AG04449 (cell line): Measurements from ENCODE around the gene PDE3A.

ENCODE experiments used
- CTCF ChIA-PET: fragments of 350-600 bp; formaldehyde crosslinking; extraction: SDS; loops from one replicate; lab custom pipeline; 2021; ENCODE audit warnings: antibody characterized with exemption; lab: Yijun Ruan, JAX
- POLR2A ChIA-PET: fragments of 400-600, 350-600 bp; formaldehyde crosslinking; extraction: SDS; loops from one replicate; lab custom pipeline; 2020; ENCODE audit warnings: antibody characterized with exemption, inconsistent platforms; lab: Yijun Ruan, JAX
- DNase-seq: peaks from one replicate; pipeline ENCODE4 v3.0.0-alpha.2; 2010; ENCODE audit warnings: low read depth, low spot score
- H3K4me3 ChIP-seq: 2 replicates; pipeline ENCODE4 v1.5.1; 2011; ENCODE audit warnings: low read depth, mild to moderate bottlenecking, control low read depth, low read length
- CTCF ChIP-seq: IDR thresholded peaks from one replicate; pipeline ENCODE4 v1.5.1; 2011; ENCODE audit warnings: mild to moderate bottlenecking, moderate library complexity, low read length, control low read depth, inconsistent platforms; ENCODE audit not compliant: insufficient read depth; ENCODE audit errors: missing control alignments

Gene PDE3A

GRCh38 chr12:20572451-20572850 is 204.1 kb downstream of the PDE3A start:
- CTCF ChIA-PET, result no interaction called here
- POLR2A ChIA-PET, result no interaction called here
- TF ChIP-seq CTCF, result no peak
- H3K4me3 ChIP-seq, result no peak overlapping the region
- DNase-seq, result no peak

- ChIA-PET POLR2A (no interaction called here), CTCF (no interaction called here)
Measured at GRCh38 chr12:20576528-20576927, 208.2 kb downstream of the PDE3A start.

GRCh38 chr12:20577054-20577453 is 208.7 kb downstream of the PDE3A start:
- ChIA-PET CTCF (no interaction called here), POLR2A (no interaction called here)
- TF ChIP-seq CTCF, result no peak
- no peak for DNase-seq
- H3K4me3 ChIP-seq, result no peak overlapping the region

More at GRCh38 chr12:20576528-20576927, 208.2 kb downstream of the PDE3A start:
- no peak for DNase-seq
- H3K4me3 ChIP-seq, result no peak overlapping the region
- no peak for TF ChIP-seq CTCF

- H3K4me3 ChIP-seq, result no peak overlapping the region
- DNase-seq, result no peak
- ChIA-PET POLR2A (interaction anchor here (0.6 kb wide), 1 partner anchor 174 kb away, joined by 3 read pairs; no protein-coding TSS in a partner anchor), CTCF (no interaction called here)
- no peak for TF ChIP-seq CTCF
Measured at GRCh38 chr12:20578142-20578541, 209.8 kb downstream of the PDE3A start.

- no peak for DNase-seq
- ChIA-PET CTCF (interaction anchor here (1.2 kb wide), 1 partner anchor 17 kb away, joined by 4 read pairs; no protein-coding TSS in a partner anchor), POLR2A (no interaction called here)
- no peak for TF ChIP-seq CTCF
- H3K4me3 ChIP-seq, result no peak overlapping the region
Measured at GRCh38 chr12:20585055-20585625, 216.8 kb downstream of the PDE3A start.

GRCh38 chr12:20585913-20586312 is 217.6 kb downstream of the PDE3A start:
- POLR2A ChIA-PET, result no interaction called here
- CTCF ChIA-PET, result no interaction called here

More at GRCh38 chr12:20585913-20586312, 217.6 kb downstream of the PDE3A start:
- H3K4me3 ChIP-seq, result no peak overlapping the region
- TF ChIP-seq CTCF, result no peak
- DNase-seq, result no peak
